ENCODE results near the gene DCANP1.

The DCANP1 gene

GRCh38 chr5:135440916-135441315 is 6.2 kb downstream of the DCANP1 start:
- TF ChIP-seq CTCF (IDR thresholded peaks at IDR 0.05; ENCODE audit: low read length) (no peak), EZH2 (IDR thresholded peaks at IDR 0.05; ENCODE audit: borderline replicate concordance, low read length) (no peak)
- Histone ChIP-seq H4K20me1 (ENCODE audit: insufficient read depth, low read length) (no peaks in the 10 kb centered on the region), H3K4me2 (ENCODE audit: low read length) (no peak overlapping the region), H3K9me3 (ENCODE audit: low read length) (no peaks in the 10 kb centered on the region), H3K27ac (ENCODE audit: low read depth, low read length, poor library complexity, severe bottlenecking) (no peak overlapping the region), H3K9ac (ENCODE audit: low read length) (no peak overlapping the region), H3K27me3 (ENCODE audit: insufficient read depth, low read length) (peaks cover 16% of the 10 kb centered on the region), H3K4me1 (ENCODE audit: insufficient read depth, low read length, severe bottlenecking) (no peaks in the 10 kb centered on the region), H3K9me2 (ENCODE audit: low read depth, low read length) (no peaks in the 10 kb centered on the region), H3F3A (ENCODE audit: insufficient read depth, low read length) (no peaks in the 10 kb centered on the region), H3K79me2 (ENCODE audit: insufficient read depth, low read length) (no peaks in the 10 kb centered on the region), H3K4me3 (ENCODE audit: low read depth, low read length, poor library complexity, severe bottlenecking) (no peak overlapping the region), H2AFZ (ENCODE audit: low read length) (no peak overlapping the region), H3K36me3 (ENCODE audit: insufficient read depth, low read length) (no peaks in the 10 kb centered on the region)

- Histone ChIP-seq H3K9me2 (ENCODE audit: low read depth, low read length) (no peaks in the 10 kb centered on the region), H3K36me3 (ENCODE audit: insufficient read depth, low read length) (no peaks in the 10 kb centered on the region), H3F3A (ENCODE audit: insufficient read depth, low read length) (no peaks in the 10 kb centered on the region), H3K4me2 (ENCODE audit: low read length) (no peak overlapping the region), H3K79me2 (ENCODE audit: insufficient read depth, low read length) (no peaks in the 10 kb centered on the region), H3K9me3 (ENCODE audit: low read length) (no peaks in the 10 kb centered on the region), H3K27me3 (ENCODE audit: insufficient read depth, low read length) (peaks cover 16% of the 10 kb centered on the region), H3K27ac (ENCODE audit: low read depth, low read length, poor library complexity, severe bottlenecking) (no peak overlapping the region), H2AFZ (ENCODE audit: low read length) (no peak overlapping the region), H3K4me1 (ENCODE audit: insufficient read depth, low read length, severe bottlenecking) (no peaks in the 10 kb centered on the region), H3K4me3 (ENCODE audit: low read depth, low read length, poor library complexity, severe bottlenecking) (no peak overlapping the region), H4K20me1 (ENCODE audit: insufficient read depth, low read length) (no peaks in the 10 kb centered on the region), H3K9ac (ENCODE audit: low read length) (no peak overlapping the region)
- TF ChIP-seq EZH2 (IDR thresholded peaks at IDR 0.05; ENCODE audit: borderline replicate concordance, low read length) (no peak), CTCF (IDR thresholded peaks at IDR 0.05; ENCODE audit: low read length) (no peak)
These were observed 7.6 kb downstream of the DCANP1 start for GRCh38 chr5:135439231-135440205.

- Histone ChIP-seq H3K9ac (ENCODE audit: low read length) (no peak overlapping the region), H3K4me1 (ENCODE audit: insufficient read depth, low read length, severe bottlenecking) (no peaks in the 10 kb centered on the region), H3F3A (ENCODE audit: insufficient read depth, low read length) (no peaks in the 10 kb centered on the region), H3K4me3 (ENCODE audit: low read depth, low read length, poor library complexity, severe bottlenecking) (no peak overlapping the region), H4K20me1 (ENCODE audit: insufficient read depth, low read length) (no peaks in the 10 kb centered on the region), H3K9me3 (ENCODE audit: low read length) (no peaks in the 10 kb centered on the region), H3K27ac (ENCODE audit: low read depth, low read length, poor library complexity, severe bottlenecking) (no peak overlapping the region), H2AFZ (ENCODE audit: low read length) (no peak overlapping the region), H3K36me3 (ENCODE audit: insufficient read depth, low read length) (no peaks in the 10 kb centered on the region), H3K9me2 (ENCODE audit: low read depth, low read length) (no peaks in the 10 kb centered on the region), H3K4me2 (ENCODE audit: low read length) (no peak overlapping the region), H3K79me2 (ENCODE audit: insufficient read depth, low read length) (no peaks in the 10 kb centered on the region), H3K27me3 (ENCODE audit: insufficient read depth, low read length) (peaks cover 16% of the 10 kb centered on the region)
- TF ChIP-seq EZH2 (IDR thresholded peaks at IDR 0.05; ENCODE audit: borderline replicate concordance, low read length) (no peak), CTCF (IDR thresholded peaks at IDR 0.05; ENCODE audit: low read length) (no peak)
These were observed 8.4 kb downstream of the DCANP1 start for GRCh38 chr5:135438636-135439221.
